GM13976 (cell line): Measurements from ENCODE around the gene CBX4.

ENCODE experiments used
- DNase-seq: peaks from one replicate; pipeline ENCODE4 v3.0.0; 2012; ENCODE audit warnings: low spot score
- in situ Hi-C: fragments of 300-500 bp; cut with MboI; formaldehyde crosslinking; loops from one replicate; pipeline ENCODE4 v1.12.0; 2022; ENCODE audit warnings: low sequenced_read_pairs, mixed read lengths, inconsistent platforms; ENCODE audit not compliant: unreplicated experiment
- TF ChIP-seq, protein P1 (sequence below): IDR thresholded peaks from 2 replicates; pipeline ENCODE4 v1.5.1; 2012; ENCODE audit warnings: borderline replicate concordance, mild to moderate bottlenecking; ENCODE audit not compliant: insufficient read depth; ENCODE audit errors: extremely low read depth, missing control alignments, control extremely low read depth

The CBX4 gene

DNA sequence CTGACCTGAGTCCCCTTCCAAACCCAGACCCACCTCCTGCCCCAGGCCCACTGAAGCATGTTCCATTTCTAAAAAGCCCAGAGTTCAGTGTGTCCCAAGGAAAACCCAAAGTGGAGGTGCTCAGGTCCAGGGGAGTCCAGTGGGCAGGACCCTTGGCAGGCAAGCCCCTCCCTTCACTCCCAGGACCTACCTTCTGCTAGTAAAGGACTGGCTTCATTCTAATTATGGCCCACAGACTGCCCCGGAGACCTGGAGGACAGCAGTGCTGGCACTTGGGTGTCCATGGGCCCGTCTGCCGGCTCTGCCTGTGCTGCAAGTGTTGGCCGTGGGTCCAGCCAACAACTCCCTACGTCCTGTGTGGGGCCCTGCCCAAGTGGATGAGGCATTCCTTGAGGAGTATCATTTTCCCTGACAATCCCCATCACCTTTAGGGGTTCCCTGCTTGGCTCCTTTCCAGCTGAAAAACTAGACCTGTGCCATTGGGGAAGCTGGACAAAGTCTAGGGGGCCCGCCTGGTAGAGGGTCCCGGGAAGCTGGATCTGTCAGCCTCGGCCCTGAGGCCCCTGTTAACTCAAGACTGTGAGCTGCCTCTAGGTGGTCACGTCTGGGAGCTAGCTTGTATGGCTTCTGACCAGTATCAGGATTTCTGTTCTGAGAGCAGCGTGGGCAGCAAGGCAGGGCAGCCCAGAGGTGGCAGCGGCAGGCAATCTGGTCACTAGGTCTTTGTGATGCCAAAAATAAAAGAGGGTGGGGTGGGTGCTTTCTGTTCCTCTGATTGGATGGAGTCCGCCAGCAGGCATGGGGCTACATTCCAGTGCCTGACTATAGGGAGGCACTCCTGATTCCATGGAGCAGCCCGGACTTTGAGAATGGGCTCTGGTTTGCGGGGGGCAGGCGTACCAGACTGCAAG is 53.1 kb downstream of the CBX4 start:
- no peak for DNase-seq
- TF ChIP-seq, protein P1, sequence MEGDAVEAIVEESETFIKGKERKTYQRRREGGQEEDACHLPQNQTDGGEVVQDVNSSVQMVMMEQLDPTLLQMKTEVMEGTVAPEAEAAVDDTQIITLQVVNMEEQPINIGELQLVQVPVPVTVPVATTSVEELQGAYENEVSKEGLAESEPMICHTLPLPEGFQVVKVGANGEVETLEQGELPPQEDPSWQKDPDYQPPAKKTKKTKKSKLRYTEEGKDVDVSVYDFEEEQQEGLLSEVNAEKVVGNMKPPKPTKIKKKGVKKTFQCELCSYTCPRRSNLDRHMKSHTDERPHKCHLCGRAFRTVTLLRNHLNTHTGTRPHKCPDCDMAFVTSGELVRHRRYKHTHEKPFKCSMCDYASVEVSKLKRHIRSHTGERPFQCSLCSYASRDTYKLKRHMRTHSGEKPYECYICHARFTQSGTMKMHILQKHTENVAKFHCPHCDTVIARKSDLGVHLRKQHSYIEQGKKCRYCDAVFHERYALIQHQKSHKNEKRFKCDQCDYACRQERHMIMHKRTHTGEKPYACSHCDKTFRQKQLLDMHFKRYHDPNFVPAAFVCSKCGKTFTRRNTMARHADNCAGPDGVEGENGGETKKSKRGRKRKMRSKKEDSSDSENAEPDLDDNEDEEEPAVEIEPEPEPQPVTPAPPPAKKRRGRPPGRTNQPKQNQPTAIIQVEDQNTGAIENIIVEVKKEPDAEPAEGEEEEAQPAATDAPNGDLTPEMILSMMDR: no peak
- in situ Hi-C loops: no loop called here

DNA sequence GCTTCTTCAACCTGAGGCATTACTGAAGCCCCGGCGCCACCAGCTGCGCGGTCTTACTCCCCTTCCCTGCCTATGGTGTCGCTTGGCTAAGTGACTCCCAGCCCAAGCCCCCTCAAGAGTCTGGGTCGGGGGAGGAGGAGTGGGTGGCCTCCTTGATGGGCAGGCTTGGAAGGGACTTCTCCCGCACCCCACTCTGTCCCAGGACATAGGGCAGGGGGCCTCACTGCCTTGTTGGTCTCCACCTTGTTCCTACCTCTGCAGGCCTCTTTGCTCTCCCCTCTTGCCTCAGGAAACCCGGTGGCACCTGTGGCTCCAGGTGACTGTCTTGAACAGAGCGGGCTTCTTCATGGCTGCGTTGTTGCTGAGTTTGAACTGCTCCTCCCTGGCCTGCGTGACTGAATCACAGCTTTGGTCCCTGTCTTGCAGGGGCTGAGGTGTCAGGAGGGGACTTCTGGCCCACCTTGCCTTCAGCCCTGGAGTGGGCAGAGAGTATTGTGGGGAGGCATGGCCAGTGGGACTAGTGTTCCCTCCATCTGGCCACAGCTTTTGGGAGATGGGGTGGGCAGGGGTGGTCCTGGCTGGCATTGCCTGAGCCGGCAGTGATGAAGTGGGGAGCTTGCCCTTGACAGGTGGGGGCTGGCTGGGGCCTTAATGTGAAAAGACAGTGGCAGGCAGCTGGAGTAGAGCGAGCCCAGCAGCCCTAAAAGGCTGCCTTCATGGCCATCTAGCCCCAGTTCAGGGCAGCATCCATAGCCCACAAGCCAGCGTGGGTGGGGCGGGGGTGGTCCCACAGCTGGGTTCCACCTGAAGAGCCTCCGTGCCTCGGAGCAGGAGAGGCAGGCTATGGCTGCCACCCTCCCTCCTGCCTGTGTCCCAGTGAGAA is 54.0 kb downstream of the CBX4 start:
- TF ChIP-seq, protein P1: no peak
- no peak for DNase-seq
- in situ Hi-C loops: no loop called here

DNA sequence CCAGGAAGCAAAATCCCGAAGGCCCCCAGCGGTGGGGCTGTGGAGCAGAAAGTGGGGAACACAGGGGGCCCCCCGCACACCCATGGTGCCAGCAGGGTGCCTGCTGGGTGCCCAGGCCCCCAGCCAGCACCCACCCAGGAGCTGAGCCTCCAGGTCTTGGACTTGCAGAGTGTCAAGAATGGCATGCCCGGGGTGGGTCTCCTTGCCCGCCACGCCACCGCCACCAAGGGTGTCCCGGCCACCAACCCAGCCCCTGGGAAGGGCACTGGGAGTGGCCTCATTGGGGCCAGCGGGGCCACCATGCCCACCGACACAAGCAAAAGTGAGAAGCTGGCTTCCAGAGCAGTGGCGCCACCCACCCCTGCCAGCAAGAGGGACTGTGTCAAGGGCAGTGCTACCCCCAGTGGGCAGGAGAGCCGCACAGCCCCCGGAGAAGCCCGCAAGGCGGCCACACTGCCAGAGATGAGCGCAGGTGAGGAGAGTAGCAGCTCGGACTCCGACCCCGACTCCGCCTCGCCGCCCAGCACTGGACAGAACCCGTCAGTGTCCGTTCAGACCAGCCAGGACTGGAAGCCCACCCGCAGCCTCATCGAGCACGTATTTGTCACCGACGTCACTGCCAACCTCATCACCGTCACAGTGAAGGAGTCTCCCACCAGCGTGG is 54.8 kb downstream of the CBX4 start:
- no peak for DNase-seq
- in situ Hi-C loops: no loop called here
- TF ChIP-seq, protein P1: no peak

DNA sequence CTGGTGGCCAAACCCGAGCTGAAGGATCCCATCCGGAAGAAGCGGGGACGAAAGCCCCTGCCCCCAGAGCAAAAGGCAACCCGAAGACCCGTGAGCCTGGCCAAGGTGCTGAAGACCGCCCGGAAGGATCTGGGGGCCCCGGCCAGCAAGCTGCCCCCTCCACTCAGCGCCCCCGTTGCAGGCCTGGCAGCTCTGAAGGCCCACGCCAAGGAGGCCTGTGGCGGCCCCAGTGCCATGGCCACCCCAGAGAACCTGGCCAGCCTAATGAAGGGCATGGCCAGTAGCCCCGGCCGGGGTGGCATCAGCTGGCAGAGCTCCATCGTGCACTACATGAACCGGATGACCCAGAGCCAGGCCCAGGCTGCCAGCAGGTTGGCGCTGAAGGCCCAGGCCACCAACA is 55.3 kb downstream of the CBX4 start:
- in situ Hi-C loops: no loop called here

More for the DNA sequence above, 55.3 kb downstream of the CBX4 start:
- no peak for DNase-seq
- TF ChIP-seq, protein P1: no peak
